ENCODE data around the gene SP110. TPM values are rescaled to one million over a fixed set of nuclear protein-coding genes. Genes with fewer than 3 reads are reported as not detected.
"Not testable (repeated sequence)": the region's sequence is repeated elsewhere in the genome, so short reads cannot be mapped to it uniquely, and the experiment has no call there.

The SP110 gene
- 100 to 1,000 TPM in 1 of 4 donors, 10 to 100 TPM in 3; 13.7 to 181 (median 24.4) TPM for total RNA-seq

GRCh38 chr2:230219419-230220331, at the start of gene SP110:
TSS of gene SP110 (minus strand) at chr2:230219984. CDS start at chr2:230216927, 3,057 bp downstream.
- no peaks in the 10 kb centered on the region for H3K4me1 ChIP-seq
- H3K27me3 ChIP-seq: no peaks in the 10 kb centered on the region
- no peaks in the 10 kb centered on the region for H3K9me3 ChIP-seq
- peak; percentile 78 to 92 (median 83) for DNase-seq
- peaks cover 0 to 20% (median 0%) of the 10 kb centered on the region in 3 donors for H3K36me3 ChIP-seq
- H3K4me3 ChIP-seq: peak within 1 kb of the TSS; percentile 54 to 62 (median 56)
- TF ChIP-seq CTCF (IDR thresholded peaks at IDR 0.05): peak in 2 of 6 experiments; percentile 20 to 31
- peak; percentile 30 to 48 for TF ChIP-seq POLR2A (IDR thresholded peaks at IDR 0.05)
- peak within 1 kb of the TSS; percentile 74 to 84 (median 82) for H3K27ac ChIP-seq

GRCh38 chr2:230268606-230269243, 48.9 kb upstream of the SP110 start:
- TF ChIP-seq POLR2A (IDR thresholded peaks at IDR 0.05): no peak
- TF ChIP-seq CTCF (IDR thresholded peaks at IDR 0.05): no peak
- no peak overlapping the region for H3K4me3 ChIP-seq
- H3K27me3 ChIP-seq: no peaks in the 10 kb centered on the region
- peaks cover 0 to 10% (median 4%) of the 10 kb centered on the region in 4 donors for H3K4me1 ChIP-seq
- H3K36me3 ChIP-seq: no peaks in the 10 kb centered on the region
- no peaks in the 10 kb centered on the region for H3K9me3 ChIP-seq
- H3K27ac ChIP-seq: peak overlapping the region in 1 of 4 donors; percentile 53
- no peak for DNase-seq

- Histone ChIP-seq H3K27ac (peak overlapping the region in 1 of 4 donors; percentile 64), H3K4me3 (no peak overlapping the region), H3K4me1 (peaks cover 0 to 10% (median 4%) of the 10 kb centered on the region in 4 donors), H3K27me3 (no peaks in the 10 kb centered on the region), H3K36me3 (no peaks in the 10 kb centered on the region), H3K9me3 (no peaks in the 10 kb centered on the region)
- DNase-seq: no peak
- TF ChIP-seq CTCF (IDR thresholded peaks at IDR 0.05) (no peak), POLR2A (IDR thresholded peaks at IDR 0.05) (no peak)
These were observed 47.8 kb upstream of the SP110 start for GRCh38 chr2:230267556-230267955.

- no peak for DNase-seq
- Histone ChIP-seq H3K4me3 (no peak overlapping the region), H3K4me1 (peaks cover 0 to 10% (median 4%) of the 10 kb centered on the region in 4 donors), H3K27me3 (no peaks in the 10 kb centered on the region), H3K9me3 (no peaks in the 10 kb centered on the region), H3K36me3 (no peaks in the 10 kb centered on the region), H3K27ac (peak overlapping the region in 1 of 4 donors; percentile 43)
- TF ChIP-seq CTCF (IDR thresholded peaks at IDR 0.05): no peak
These were observed 47.3 kb upstream of the SP110 start for GRCh38 chr2:230267059-230267458.

- H3K4me3 ChIP-seq: no peak overlapping the region
- H3K36me3 ChIP-seq: no peaks in the 10 kb centered on the region
- TF ChIP-seq CTCF (IDR thresholded peaks at IDR 0.05) (no peak), POLR2A (IDR thresholded peaks at IDR 0.05) (no peak)
- peak overlapping the region in 1 of 4 donors; percentile 43 for H3K27ac ChIP-seq
- no peaks in the 10 kb centered on the region for H3K27me3 ChIP-seq
- H3K4me1 ChIP-seq: peaks cover 0 to 10% (median 4%) of the 10 kb centered on the region in 4 donors
- no peaks in the 10 kb centered on the region for H3K9me3 ChIP-seq
- DNase-seq: no peak
These were observed 46.9 kb upstream of the SP110 start for GRCh38 chr2:230266638-230267037.

GRCh38 chr2:230264945-230265344, 45.2 kb upstream of the SP110 start:
- not testable (repeated sequence) for H3K27ac ChIP-seq, DNase-seq, H3K4me3 ChIP-seq, H3K9me3 ChIP-seq, H3K27me3 ChIP-seq, H3K36me3 ChIP-seq
- H3K4me1 ChIP-seq: peaks cover 0 to 10% (median 4%) of the 10 kb centered on the region in 4 donors

Data from Peyer's patch (tissue), 4 donors.